PFSK-1 (cell line): ENCODE measurements around the gene PAX2.

Experiments used
- FOXP2 ChIP-seq: optimal IDR thresholded peaks from 2 replicates; pipeline ENCODE3; 2011; ENCODE audit warnings: borderline replicate concordance, control low read depth, inconsistent platforms; ENCODE audit not compliant: insufficient read depth; ENCODE audit errors: extremely low read length, extremely low read depth
- POLR2AphosphoS5 ChIP-seq: IDR thresholded peaks from 2 replicates; pipeline ENCODE4 v1.6.1; 2012; ENCODE audit warnings: low read depth, mild to moderate bottlenecking, control low read depth, low read length, moderate library complexity
- REST ChIP-seq, 2 experiments: IDR thresholded peaks; 2 replicates each; pipeline versions ENCODE4 v1.6.1 to v1.8.0; 2011 to 2012; ENCODE audit warnings: low read depth in 2 of 2, low read length in 2 of 2, control low read depth in 1 of 2, inconsistent platforms in 1 of 2, mild to moderate bottlenecking in 1 of 2, moderate library complexity in 1 of 2; ENCODE audit not compliant: insufficient read depth in 1 of 2
- SIN3A ChIP-seq: IDR thresholded peaks from 2 replicates; pipeline ENCODE4 v1.6.1; 2012; ENCODE audit warnings: mild to moderate bottlenecking, low read length, moderate library complexity, borderline replicate concordance; ENCODE audit not compliant: insufficient read depth
- TAF1 ChIP-seq: IDR thresholded peaks from 2 replicates; pipeline ENCODE4 v1.6.1; 2012; ENCODE audit warnings: low read length, control low read depth, borderline replicate concordance; ENCODE audit not compliant: insufficient read depth

PAX2 gene

GRCh38 chr10:100707261-100707848, 38.0 kb upstream of the PAX2 start:
- TF ChIP-seq FOXP2: no peak
- TF ChIP-seq REST (IDR thresholded peaks at IDR 0.05; ENCODE audit: insufficient read depth in 1 of 2, low read depth in 2 of 2, low read length in 2 of 2): no peak
- TF ChIP-seq TAF1: no peak
- TF ChIP-seq SIN3A: no peak
- TF ChIP-seq POLR2AphosphoS5: no peak

- TF ChIP-seq SIN3A (no peak), TAF1 (no peak), POLR2AphosphoS5 (no peak), FOXP2 (no peak), REST (IDR thresholded peaks at IDR 0.05; ENCODE audit: insufficient read depth in 1 of 2, low read depth in 2 of 2, low read length in 2 of 2) (no peak)
Measured at GRCh38 chr10:100709146-100710082, 36.0 kb upstream of the PAX2 start.

- TF ChIP-seq SIN3A (no peak), POLR2AphosphoS5 (no peak), TAF1 (no peak), REST (IDR thresholded peaks at IDR 0.05; ENCODE audit: insufficient read depth in 1 of 2, low read depth in 2 of 2, low read length in 2 of 2) (no peak), FOXP2 (no peak)
Measured at GRCh38 chr10:100710151-100710871, 35.1 kb upstream of the PAX2 start.

GRCh38 chr10:100713049-100713858, 32.1 kb upstream of the PAX2 start:
- no peak for TF ChIP-seq SIN3A
- no peak for TF ChIP-seq TAF1
- no peak for TF ChIP-seq FOXP2
- TF ChIP-seq POLR2AphosphoS5: no peak
- TF ChIP-seq REST (IDR thresholded peaks at IDR 0.05; ENCODE audit: insufficient read depth in 1 of 2, low read depth in 2 of 2, low read length in 2 of 2): no peak
